LNCAP (cell line): ENCODE measurements around the gene FEV.

Experiments used
- TF ChIP-seq, protein P1 (sequence below): fragments of 450-650 bp; IDR thresholded peaks from 2 replicates; pipeline ENCODE4 v1.5.1; 2017; ENCODE audit warnings: mild to moderate bottlenecking

Gene FEV

DNA sequence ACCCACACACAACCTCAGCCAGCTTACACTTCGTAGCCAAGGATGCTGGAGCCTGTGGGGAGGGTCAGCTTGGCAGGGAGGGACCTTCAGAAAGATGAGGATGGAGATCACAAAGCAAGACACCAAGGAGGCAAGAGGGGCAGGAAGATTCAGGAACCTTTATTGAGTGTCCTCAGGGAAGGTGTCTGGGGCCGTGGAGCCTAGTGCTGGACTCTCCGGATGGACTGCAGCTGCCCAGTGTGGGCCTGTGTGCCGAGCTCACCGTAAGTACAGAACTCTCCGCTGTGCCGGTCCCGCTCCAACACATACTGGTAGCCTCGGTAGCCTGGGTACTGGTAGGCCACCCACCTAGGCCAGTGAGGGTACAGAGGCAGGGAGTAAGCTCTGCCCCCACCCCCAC lies 5.1 kb upstream of the FEV start:
- TF ChIP-seq, protein P1, sequence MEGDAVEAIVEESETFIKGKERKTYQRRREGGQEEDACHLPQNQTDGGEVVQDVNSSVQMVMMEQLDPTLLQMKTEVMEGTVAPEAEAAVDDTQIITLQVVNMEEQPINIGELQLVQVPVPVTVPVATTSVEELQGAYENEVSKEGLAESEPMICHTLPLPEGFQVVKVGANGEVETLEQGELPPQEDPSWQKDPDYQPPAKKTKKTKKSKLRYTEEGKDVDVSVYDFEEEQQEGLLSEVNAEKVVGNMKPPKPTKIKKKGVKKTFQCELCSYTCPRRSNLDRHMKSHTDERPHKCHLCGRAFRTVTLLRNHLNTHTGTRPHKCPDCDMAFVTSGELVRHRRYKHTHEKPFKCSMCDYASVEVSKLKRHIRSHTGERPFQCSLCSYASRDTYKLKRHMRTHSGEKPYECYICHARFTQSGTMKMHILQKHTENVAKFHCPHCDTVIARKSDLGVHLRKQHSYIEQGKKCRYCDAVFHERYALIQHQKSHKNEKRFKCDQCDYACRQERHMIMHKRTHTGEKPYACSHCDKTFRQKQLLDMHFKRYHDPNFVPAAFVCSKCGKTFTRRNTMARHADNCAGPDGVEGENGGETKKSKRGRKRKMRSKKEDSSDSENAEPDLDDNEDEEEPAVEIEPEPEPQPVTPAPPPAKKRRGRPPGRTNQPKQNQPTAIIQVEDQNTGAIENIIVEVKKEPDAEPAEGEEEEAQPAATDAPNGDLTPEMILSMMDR = no peak

DNA sequence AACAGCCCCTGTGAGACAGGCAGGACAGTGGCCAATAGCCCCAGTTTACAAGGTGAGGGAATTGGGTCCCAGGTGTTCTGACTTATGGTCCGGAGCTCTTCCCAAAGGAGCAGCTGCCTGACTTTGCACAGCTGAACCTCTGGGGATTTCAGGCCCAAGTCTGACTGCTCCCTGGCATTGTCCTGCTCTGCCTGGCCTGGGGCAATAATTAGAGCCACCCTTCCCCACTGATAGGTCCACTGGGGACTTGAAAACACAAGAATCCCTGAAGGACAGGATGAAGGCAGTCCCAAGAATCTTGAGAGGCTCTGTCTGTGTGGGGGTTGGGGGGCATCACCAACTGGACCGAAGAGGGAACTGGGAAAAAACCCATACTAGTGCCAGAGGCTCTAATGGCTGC lies 3.7 kb upstream of the FEV start:
- TF ChIP-seq, protein P1 = no peak

DNA sequence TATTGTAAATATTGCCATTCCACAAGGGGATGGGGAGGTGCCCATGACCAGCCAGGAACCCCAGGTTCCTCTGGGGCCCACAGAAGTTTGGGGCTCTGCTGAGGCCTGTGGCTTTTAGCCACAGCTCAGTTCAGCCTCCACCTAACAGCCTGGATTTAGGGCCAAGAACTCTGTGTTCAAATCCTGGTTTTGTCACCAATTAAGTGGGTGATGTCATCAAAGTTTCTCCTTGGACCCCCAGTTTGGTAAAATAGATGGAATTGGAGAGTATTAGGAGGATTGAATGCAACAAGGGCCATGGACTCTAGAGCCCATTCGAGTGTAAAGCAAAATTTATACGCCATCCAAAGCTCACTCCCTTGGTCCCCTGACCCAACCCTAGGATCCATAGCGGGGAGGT lies 3.2 kb upstream of the FEV start:
- TF ChIP-seq, protein P1 = no peak

DNA sequence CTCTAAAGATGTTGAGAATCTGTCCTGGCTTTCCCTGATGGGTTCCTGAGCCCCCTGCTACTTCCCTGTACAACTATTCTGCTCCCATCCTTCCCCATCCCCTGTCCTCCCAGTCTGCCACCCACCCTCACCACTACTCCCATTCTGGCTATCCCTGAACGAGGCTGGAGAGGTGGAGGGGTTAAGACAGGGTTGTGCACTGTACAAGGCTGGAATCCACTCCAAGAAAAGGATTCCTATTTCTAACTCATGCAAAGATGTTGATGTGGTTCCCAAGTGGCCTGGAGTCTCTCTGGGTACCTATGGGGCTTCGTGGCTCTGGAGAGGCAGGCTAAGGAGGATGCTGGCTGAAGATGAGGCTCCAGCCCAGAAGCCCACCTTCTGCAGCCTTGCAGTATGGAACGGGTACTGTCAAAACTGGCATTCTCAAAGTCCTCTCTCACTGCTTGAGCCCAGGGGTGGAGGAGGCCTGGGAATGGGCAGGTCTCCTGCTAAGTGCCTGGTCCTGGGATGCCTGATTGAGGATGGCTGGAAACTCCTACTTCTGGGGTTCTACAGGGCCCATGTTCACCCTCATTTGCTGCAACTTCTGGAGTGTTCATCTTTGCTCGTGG lies 1.3 kb upstream of the FEV start:
- TF ChIP-seq, protein P1 = no peak

DNA sequence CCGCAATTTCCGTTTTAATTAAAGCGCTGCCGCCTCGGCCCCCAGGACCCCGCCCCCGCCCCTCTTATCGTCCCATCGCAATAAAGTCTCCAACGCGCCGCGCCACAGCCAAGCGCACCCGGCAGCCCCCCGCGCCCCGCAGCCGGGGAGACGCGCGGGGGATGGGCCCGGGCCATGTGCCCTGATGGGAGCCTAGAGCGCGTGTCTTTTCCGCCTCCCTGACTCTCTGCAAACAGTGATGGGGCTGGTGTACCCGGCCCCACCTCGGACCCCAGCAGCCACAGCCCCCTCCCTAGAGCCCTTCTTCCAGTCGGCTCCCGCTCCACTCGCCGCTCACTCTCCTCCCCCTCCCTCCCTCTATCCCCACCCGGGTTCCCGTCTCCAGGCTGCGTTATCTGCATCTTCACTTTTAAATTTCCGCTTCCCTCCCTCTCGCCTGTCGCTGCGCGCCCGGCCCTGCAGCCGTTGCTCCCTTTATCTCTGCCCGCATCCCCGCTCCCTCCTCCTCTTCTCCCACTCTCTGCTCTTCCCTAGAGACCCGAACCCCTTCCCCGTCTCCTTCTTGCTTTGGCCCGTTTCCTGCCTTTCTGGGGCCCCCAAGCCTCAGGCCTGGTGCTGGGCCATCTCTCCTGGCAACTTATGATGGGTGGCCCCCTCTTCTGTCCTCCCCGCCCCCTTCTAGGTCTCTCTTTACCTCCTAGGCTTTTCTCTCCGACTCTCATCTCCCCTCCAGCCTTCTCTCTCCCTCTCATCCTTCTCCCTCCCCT lies 524 bp upstream of the FEV start:
- TF ChIP-seq, protein P1 = no peak

DNA sequence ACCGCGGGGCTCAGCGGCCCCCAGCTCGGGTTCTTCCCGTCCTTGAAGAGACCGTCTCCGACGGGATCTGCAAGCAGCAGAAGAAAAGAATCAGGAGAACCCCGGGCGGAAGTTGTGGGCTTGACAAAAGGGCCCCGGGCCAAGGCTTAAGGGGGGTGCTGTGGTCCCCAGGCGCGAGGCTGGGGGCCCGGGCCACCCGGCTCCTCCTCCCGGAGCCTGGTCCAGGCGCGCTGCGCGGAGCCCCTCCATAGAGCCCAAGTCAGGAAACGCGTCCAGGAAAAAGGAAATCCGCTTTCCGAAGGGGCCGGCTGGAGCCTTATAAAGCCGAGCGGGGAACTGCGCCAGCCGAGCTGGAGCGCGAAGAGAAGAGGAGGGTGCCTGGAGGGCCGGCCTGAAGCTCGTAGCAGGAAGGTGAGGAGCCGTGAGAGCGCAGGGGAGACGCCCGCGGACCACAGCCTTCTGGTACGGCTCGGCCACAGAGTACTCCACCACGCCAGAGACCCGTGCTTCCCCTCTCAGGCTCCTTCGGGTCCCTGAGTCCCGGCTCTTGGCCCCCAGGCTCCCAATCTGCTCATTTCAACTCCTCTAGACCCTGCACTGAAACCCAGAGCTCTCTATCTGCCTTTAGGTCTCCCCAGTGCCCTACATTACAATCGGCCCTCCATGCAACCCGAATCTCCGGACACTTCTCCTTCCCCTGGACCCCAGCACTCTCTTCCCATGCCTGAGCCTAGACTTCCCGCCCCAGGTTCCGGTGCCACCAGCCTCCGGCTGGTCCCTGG lies 554 bp downstream of the FEV start:
- TF ChIP-seq, protein P1 = no peak

DNA sequence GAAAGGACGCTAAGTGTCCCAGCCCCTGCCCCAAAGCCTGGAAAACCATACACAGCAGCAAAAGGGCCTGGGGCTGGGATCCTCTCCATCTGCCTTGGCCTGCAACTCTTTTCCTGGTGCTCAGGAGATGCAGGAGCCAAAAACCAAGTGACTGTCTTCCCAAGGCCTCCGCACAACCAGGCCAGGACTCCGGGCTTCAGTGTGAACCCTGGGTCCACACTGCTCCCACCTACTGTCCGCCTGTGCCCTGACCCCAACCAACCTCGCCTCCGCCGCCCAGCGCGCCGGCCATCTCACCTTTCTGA lies 1.1 kb downstream of the FEV start:
- TF ChIP-seq, protein P1 = no peak
